G401 (cell line): ENCODE measurements around the gene PIGR. TPM values are rescaled to one million over a fixed set of nuclear protein-coding genes. Genes with fewer than 3 reads are reported as not detected.
"Not testable (repeated sequence)": the region's sequence is repeated elsewhere in the genome, so short reads cannot be mapped to it uniquely, and the experiment has no call there.

Source experiments
- DNase-seq: peaks from one replicate; pipeline ENCODE4 v3.0.0-alpha.2; 2015; ENCODE audit warnings: low spot score
- in situ Hi-C: cut with HindIII; loops from 2 replicates; pipeline ENCODE4 v1.10.0; 2016; ENCODE audit warnings: low sequenced_read_pairs, mixed read lengths
- total RNA-seq: library from RNA; depleted of rRNA; stranded (reverse); fragments of >200 nt; shearing (Covaris generic); gene quantifications from 2 replicates; pipeline ENCODE4 v1.2.3, GENCODE V29; 2014

The PIGR gene
- total RNA-seq, 1 experiment from 2014 or later = not detected

DNA sequence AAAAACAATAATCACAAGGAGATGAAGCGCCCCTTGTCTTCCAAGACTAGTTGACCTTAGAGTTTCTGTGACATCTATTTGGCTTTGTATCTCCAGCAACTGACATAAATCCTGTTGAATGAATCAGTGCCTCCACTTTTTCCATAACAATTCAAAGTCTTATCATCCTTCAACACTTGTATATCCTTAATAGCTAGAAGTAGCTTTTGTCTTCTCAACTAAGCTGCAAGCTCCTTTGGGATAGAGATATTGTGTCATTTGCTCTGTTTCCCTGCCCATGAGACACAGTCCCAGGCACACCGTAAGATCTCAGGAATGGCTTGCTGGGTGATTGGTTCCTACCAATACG lies 5.7 kb downstream of the PIGR start:
- DNase-seq = no peak
- in situ Hi-C loops = no loop called here

DNA sequence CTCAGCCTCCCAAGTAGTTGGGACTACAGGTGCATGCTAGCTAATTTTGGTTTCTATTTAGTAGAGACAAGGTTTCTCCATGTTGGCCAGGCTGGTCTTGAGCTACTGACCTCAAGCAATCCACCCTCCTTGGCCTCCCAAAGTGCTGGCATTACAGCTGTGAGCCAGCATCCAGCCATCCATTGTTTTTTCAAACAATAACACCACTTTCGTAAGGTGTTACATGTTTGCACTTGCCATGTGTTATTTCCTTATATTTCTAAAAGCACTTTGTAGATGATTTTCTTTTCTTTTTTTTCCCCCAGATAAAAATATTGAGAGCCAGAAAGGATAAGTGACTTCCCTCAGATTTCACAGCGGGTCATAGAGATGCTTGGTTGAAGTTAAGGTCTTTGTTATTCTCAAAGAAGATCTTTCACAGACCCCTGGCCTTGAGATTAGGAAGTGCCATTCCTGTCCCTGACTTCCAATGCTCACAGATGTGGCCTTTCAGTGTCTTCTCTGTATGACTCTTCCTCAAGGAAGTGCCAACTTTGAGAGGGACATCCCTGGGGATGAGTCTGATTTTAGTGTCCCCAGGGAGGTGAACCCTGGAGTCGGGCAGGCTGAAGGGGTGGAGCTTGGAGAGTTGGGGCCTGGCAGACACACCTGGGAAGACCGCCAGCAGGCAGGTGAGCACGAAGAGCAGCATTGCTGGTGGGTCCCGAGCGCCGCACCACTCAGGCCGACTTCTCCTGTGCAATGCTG lies 6.3 kb downstream of the PIGR start:
- no peak for DNase-seq
- in situ Hi-C loops = no loop called here

DNA sequence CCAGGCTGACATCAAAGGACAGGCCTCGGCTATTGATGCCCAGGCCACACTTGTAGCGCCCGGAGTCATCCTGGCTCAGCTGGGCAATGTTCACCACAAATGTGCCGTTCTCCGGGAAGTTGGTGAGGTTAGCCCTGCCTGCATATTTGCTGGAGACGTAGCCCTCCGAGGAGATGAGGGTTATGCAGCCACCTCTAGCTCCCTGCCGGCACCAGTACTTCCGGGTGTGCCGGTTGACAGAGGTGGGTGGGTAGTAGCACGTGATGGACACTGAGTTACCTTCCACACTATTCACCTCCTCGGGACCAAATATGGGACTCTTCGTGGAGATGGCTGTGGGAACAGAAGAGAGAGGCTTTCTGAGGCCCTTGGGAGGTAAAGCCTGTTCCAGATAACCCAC lies 7.1 kb downstream of the PIGR start:
- in situ Hi-C loops = no loop called here
- no peak for DNase-seq

DNA sequence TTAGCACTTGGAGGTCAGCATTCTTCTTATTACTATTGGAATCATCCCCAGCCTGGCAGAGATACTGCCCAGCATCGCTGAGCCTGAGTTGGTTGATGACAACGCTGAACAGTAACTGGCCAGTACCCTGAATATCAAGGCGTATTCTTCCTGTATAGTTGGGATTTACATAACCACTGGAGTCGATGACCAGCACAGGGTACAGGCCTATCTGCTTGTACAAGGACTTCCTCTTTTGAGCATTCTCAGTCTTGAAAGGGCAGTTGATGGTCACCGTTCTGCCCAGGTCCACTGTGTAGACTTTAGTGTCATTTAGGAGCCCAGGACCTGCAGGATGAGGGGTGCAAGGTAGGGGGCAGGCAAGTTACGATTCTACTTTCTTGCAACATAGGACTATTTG lies 8.8 kb downstream of the PIGR start:
- no peak for DNase-seq
- in situ Hi-C loops = no loop called here

DNA sequence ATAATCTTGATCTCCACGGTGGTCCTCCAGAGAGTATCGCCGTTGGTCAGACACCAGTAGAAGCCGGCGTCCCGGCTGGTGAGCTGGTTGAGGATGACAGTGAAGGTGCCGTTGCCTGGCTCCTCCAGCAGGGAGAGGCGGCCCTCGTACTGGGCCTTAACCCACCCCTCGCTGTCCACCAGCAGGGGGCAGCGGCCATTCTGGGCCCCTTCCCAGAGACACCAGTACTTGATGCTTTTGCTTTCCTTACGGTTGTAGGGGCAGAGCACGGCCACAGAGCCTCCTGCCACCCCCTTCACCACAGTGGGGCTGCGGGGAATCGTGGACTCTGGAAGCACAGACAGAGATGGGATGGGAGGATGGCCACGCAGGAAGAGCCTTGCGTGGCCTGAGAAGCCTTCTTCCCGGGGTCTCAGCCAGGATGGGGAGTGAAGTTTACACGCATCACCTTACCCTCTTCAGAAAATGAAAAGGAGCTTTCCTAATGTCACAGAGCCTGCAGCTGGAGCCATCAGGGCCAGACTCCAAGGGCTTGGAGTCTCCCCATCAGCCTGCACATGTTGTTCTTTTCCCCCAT lies 10.7 kb downstream of the PIGR start:
- DNase-seq = no peak
- in situ Hi-C loops = no loop called here

DNA sequence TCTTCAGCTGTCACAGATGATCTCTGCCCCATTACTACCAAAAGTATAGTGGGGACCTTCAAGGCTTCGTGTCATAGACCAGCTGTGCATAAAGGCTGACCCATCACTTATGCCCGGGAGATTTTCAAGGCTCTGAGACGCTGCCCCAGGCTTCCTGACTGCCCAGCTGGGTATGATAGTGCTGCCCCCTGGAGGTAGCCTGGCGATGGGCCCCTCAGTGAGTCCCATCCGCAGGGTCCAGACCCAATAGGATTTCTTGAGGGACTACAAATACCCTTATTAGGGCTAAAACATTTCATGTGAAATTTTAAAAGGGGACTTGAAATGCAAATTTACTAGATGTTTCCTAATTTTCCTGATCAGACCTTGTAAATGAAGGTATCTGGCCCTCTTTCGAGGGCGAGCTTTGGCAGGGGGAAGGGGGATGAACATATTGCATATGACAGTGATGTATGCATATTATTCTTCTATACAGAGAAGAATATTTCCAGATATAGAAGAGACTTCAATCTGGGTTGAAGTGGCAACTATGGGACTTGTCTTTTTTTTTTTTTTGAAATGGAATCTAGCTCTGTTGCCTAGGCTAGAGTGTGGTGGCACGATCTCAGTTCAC lies 12.8 kb downstream of the PIGR start:
- in situ Hi-C loops = no loop called here
- no peak for DNase-seq

DNA sequence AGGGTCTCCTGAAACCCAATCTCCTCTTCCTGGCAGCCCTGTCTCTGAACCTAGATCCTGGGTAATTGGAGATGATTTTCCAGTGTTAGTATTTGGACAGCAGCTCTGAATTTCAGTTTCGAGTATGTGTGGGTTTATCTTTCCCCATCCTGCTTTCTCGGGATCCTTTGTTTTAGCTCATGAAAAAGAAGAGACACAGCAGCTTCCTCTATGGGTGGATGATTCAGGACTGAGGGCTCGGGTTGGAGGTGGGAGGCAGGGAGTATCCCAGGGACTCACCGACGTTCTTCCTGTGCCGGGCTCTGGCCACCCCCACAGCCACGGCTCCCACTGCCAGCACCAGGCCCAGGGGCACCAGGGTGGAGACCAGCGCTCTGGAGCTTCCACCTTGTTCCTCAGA lies 14.1 kb downstream of the PIGR start:
- DNase-seq = no peak
- in situ Hi-C loops = no loop called here

DNA sequence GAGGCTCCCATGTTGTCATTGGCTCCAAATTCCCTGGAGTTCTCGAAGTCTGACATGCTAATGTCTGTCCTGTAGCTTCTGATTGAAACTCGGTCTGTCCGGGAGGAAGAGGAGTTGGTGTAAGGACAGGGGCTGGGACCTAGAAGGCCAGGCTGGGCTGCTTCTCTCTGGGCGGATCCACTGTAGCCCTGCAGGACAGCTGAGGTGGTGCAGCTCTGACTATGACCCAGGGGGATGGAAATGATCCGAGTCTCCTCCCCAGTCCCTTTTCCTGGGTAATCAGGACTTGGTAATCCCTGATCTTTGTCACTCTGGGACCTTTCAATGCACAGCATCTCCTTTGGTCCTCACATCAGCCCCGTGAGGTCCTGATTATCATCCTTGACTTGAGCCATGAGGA lies 14.6 kb downstream of the PIGR start:
- in situ Hi-C loops = no loop called here
- no peak for DNase-seq

DNA sequence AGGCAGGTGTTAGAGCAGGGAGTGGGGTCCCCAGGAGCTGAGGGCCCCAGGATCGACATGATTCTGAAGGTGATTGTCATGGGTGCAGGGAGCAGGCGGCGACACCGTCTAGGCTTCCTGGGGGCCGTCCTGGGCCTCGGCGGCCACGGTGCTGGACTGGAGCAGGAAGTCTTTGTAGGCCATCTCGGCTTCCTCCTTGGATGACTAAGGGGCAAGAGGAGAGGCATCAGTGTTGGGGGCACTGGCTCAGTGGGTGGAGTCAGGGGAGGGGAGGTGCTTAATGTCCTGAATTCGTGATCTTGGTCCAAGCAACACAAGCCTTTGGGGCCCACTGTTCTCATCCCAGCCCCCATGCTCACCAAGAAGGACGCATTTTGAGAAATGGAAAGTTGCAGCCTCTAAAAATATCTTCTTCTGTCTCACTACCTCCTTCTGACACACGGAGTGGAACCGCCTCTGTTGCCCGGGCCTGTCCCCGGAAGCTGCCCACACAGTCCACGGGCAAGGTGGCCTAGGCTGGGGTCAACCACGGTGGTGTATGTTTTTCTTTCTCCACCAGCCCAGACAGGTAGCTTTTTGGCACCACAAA lies 16.0 kb downstream of the PIGR start:
- in situ Hi-C loops = no loop called here
- no peak for DNase-seq

DNA sequence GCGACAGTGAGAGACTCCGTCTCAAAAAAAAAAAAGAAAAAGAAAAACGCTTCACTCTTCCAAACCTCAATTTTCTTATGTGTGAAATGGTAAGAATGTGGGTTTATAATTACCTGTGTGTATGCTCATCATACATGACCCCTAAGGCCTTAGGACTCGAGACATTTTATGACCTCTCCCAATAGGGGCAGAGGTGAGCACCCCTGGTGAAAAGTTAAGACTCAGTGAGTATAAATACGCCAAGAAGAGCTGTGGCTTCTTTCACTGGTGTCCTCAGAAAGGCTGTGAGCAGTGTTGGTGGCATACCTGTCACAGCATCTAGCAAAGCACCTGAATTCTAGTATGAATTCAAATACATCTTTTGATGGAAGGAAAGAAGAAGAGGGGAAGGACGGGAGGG lies 16.7 kb downstream of the PIGR start:
- no peak for DNase-seq
- in situ Hi-C loops = no loop called here

DNA sequence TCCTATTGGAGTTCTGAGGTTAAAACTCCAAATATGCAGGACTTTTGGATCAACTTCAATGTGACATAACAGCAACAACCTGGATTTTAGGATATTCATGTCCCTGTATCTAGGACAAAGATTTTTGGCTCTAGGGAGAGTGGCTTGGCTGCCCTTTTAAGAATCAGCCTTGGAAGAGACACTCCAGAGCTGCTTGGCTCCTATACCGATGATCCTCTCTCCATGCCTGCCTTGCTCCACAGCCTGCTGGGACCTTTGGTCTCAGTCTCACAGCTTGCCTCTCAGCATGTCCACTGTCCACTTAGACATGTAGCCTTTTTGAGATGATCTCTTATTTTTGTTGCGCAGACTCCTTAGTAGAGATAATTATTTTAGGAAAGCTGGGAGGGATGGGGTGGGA lies 20.0 kb downstream of the PIGR start:
- in situ Hi-C loops = no loop called here
- peak; percentile 84 for DNase-seq

DNA sequence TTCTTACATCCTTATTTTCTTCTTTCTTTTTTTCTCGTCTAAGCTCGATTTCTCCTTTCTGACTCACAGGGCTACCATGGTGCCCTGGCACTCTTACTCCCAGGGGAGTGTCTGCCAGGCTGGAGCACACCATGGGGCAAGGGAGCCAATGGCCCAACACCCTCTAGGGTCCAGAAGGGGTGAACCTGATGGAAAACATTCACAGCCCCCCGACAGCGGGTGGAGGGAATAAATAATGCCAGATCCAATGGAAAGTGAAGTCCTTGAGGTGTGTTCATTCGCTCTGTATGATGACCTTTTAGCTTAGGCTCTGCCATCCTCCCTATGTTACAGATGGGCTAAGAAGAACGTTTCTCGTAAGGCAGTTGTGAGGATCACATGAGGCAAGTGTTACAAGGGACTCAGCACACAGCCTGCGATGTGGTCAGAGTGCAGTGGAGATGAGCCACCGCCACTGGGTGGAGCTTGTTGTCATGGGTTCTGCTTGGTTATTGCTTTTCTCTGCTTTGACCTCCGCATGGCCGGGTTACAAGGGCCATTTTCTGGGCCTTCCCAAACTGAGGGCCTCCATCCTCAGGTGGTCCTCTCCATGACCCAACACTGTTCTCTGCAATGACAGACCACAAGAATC lies 21.0 kb downstream of the PIGR start:
- in situ Hi-C loops = no loop called here

DNA sequence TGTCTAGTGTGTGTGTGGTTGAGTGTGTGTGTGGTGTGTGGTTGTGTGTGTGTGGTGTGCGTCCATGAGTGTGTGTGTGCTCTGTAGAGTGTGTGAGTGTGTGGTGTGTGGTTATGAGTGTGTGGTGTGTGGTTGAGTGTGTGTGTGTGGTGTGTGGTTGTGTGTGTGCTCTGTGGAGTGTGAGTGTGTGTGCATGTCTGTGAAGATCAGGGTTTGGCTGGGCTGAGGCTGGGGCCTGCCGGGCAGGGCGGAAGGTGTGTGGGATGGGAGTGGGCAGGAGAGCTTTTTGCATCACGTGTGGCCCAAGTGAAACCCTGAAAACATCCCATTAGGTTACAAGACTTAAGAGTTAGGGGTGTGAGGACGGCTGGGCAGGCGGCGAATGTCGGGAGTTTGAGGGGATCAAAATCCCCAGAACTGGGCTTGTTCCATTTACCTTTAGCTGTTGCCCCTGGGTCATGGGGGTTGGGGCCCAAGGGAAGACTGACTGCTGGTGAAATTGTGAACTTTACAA lies 21.6 kb downstream of the PIGR start:
- in situ Hi-C loops = no loop called here
- no peak for DNase-seq

More for the DNA sequence above, 21.0 kb downstream of the PIGR start:
- no peak for DNase-seq

DNA sequence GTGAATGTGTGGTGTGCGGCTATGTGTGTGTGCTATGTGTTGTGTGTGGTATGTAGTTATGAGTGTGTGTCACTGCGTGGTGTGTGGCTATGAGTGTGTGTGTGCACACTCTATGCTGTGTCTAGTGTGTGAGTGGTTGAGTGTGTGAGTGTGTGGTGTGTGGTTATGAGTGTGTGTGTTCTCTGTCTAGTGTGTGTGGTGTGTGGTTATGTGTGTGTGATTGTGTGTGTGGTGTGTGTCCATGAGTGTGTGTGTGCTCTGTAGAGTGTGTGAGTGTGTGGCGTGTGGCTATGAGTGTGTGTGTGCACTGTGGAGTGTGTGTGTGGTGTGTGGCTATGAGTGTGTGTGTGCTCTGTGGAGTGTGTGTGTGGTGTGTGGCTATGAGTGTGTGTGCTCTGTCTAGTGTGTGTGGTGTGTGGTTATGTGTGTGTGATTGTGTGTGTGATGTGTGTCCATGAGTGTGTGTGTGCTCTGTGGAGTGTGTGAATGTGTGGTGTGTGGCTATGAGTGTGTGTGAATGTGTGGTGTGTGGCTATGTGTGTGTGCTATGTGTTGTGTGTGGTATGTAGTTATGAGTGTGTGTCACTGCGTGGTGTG lies 22.2 kb downstream of the PIGR start:
- DNase-seq, in situ Hi-C loops: not testable (repeated sequence)

DNA sequence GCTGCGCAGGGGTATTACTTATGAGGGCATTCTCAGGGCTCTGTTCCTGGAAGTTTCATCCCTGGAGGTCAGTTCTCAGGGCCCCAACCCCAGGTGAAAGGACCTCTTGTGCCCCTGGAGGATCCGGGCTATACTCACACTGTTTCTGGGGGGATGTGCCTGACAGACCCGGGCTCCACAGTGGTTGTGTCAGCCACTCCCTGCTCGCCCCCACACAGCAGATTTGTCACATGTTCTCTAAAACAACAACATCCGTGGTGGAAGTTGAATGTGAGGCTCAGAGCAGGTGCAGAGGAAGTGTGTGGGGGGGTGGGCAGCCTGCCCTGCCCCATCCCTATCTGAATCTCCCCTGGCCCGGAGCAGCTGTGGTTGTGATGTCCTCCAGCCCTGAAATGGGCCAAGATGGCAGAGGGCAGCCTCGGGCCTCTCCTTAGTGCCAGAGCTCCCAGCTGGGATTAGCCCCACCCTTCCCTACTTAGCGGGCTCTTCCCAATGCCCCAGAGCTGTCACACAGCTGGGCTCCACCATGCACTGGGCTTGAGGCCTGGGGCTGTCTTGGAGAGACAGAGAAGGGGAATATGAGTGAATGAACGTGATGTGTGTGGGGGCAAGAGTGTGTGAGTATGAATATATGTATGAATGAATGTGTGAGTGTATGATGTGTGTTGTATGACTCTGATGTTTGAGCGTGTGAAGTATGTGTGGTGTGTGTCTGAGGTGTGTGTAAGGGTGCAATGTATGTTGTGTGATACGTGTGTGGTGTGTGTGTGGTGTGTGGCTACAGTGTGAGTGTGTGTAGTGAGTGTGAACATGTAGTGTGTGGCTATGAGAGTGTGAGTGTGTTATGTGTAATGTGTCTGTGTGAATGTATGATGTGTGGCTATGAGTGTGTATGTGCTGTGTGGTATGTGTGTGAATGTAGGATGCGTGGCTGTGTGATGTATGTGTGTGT lies 23.0 kb downstream of the PIGR start:
- DNase-seq = no peak
- in situ Hi-C loops = no loop called here

DNA sequence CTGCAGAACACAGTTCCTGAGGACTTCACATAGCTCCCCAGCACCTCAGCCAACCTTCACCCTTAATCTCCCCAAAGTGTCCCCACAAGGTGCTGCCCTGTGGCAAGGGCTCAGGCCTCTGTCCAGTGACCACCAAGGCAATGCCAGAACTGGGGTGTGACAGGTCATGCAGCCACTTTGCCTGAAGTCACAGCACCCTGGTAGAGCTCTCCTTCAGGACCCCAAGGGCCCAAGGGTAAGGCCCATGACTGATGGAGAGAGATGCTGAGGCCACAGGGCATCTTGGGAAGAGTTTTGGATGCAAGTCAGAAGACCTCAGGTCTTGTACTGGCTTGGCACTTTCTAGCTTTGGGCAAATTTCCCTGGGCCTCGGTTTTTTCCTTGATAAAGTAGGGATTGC lies 23.7 kb downstream of the PIGR start:
- DNase-seq = no peak
- in situ Hi-C loops = no loop called here

DNA sequence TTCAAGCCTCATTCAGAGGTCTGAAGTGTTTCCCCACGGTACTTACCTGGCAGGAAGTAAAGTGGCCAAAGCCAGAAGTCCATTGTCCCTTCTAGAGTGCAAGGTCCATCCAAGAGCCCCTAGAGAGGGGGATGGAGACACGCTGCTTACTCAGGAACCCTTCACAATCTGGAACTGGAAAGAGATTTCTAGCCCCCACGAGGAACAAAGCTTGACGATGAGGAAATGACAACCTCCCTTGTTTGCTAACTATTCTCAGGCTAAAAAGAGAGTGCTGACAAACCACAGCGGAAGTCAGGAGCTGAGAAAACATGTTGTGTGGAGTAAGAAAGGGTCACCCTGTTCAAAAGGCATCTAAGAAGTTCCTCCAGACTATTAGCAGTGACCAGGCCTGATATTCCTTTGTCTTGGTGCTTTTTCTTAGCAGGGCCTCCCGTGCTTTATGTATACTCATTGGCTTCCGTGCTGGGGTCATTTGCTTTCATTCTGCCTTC lies 24.4 kb downstream of the PIGR start, which contains the start of gene FCMR:
FCMR (minus strand) TSS at position 170 of the 494 bp plus-strand sequence; CDS start at position 83, 87 bp downstream.
- in situ Hi-C loops = no loop called here
- no peak for DNase-seq

DNA sequence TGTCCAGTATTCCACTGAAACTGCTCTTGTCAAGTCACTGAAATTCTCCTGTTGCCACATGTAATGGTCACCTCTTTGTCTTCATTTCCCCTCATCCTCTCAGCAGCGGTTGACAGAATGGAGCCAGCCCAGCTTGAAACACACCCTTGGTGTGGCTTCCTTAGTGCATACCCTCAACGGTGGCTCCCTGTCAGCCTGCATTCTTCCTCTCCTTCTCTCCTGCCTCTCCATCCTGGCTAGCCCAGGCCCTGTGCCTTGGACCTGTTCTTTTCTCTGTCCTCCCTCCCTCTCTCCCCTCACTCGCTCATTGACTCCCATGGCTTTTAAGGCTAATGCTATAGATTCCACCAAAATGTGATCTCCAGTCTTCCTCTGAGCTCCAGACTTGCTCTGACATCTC lies 28.2 kb downstream of the PIGR start:
- DNase-seq = no peak
- in situ Hi-C loops = no loop called here
